Memory B cell (primary cell): Measurements from ENCODE around the gene ACKR2.
"Not testable (repeated sequence)": the region's sequence is repeated elsewhere in the genome, so short reads cannot be mapped to it uniquely, and the experiment has no call there.

Source experiments
- ATAC-seq: fragments of 150-1000 bp; cut with Tn5 transposase; 2 replicates; pipeline ENCODE4 v1.10.0; 2021; ENCODE audit warnings: low read depth, mild to moderate bottlenecking, moderate library complexity
- DNase-seq, 2 donors: peaks; one replicate each; pipeline ENCODE4 v3.0.0; 2022; ENCODE audit warnings: low spot score in 2 of 2
- H3K27ac Mint-ChIP-seq: one replicate; pipeline ENCODE4 v1.8.0; 2022; ENCODE audit warnings: mild to moderate bottlenecking, moderate library complexity, mixed read lengths
- H3K27me3 Mint-ChIP-seq: one replicate; pipeline ENCODE4 v1.8.0; 2022; ENCODE audit warnings: mixed read lengths
- H3K36me3 Mint-ChIP-seq: one replicate; pipeline ENCODE4 v1.8.0; 2022; ENCODE audit warnings: mild to moderate bottlenecking, mixed read lengths
- H3K4me1 Mint-ChIP-seq: one replicate; pipeline ENCODE4 v1.8.0; 2022; ENCODE audit warnings: mixed read lengths
- H3K4me3 Mint-ChIP-seq: one replicate; pipeline ENCODE4 v1.8.0; 2022; ENCODE audit warnings: mild to moderate bottlenecking, moderate library complexity, mixed read lengths
- H3K9me3 Mint-ChIP-seq: one replicate; pipeline ENCODE4 v1.8.0; 2022; ENCODE audit warnings: mixed read lengths

ACKR2 gene

DNA sequence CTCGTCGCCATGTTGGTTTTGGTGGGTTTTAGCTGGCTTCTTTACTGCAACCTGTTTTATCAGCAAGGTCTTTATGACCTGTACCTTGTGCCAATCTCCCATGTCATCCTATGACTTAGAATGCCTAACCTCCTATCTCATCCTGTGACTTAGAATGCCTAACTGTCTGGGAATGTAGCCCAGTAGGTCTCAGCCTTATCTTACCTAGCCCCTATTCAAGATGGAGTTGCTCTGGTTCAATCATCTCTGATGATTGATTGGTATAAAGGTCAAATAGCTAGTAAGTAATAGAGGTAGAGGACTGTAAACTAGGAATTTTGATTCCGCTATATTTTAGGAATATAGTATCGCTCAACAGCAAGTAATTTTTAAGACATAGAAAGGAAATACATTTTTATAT lies 1.3 kb upstream of the ACKR2 start:
- peaks cover 18% of the 10 kb centered on the region for H3K4me1 Mint-ChIP-seq
- DNase-seq (no peak), ATAC-seq (no peak)
- H3K4me3 Mint-ChIP-seq, result no peak overlapping the region
- H3K36me3 Mint-ChIP-seq, result no peaks in the 10 kb centered on the region
- H3K27me3 Mint-ChIP-seq, result peaks cover 1% of the 10 kb centered on the region
- no peaks in the 10 kb centered on the region for H3K9me3 Mint-ChIP-seq
- H3K27ac Mint-ChIP-seq, result no peak overlapping the region

DNA sequence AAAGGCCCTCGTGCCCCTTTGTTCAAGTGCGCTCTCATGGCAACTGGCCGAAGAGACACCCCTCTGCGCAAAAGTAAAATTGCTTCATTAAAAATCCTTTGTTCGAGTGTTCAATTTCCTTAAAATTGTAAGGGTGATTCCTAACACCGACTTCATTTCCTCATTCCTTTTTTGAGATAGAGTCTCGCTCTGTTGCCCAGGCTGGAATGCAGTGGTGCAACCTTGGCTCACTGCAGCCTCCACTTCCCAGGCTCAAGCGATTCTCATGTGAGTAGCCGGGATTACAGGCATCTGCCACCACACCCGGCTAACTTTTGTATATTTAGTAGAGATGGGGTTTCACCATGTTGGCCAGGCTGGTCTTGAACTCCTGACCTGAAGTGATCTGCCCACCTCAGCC lies 1.5 kb downstream of the ACKR2 start:
- not testable (repeated sequence) for H3K4me1 Mint-ChIP-seq, H3K4me3 Mint-ChIP-seq, H3K36me3 Mint-ChIP-seq, H3K27me3 Mint-ChIP-seq, ATAC-seq, DNase-seq, H3K9me3 Mint-ChIP-seq, H3K27ac Mint-ChIP-seq

DNA sequence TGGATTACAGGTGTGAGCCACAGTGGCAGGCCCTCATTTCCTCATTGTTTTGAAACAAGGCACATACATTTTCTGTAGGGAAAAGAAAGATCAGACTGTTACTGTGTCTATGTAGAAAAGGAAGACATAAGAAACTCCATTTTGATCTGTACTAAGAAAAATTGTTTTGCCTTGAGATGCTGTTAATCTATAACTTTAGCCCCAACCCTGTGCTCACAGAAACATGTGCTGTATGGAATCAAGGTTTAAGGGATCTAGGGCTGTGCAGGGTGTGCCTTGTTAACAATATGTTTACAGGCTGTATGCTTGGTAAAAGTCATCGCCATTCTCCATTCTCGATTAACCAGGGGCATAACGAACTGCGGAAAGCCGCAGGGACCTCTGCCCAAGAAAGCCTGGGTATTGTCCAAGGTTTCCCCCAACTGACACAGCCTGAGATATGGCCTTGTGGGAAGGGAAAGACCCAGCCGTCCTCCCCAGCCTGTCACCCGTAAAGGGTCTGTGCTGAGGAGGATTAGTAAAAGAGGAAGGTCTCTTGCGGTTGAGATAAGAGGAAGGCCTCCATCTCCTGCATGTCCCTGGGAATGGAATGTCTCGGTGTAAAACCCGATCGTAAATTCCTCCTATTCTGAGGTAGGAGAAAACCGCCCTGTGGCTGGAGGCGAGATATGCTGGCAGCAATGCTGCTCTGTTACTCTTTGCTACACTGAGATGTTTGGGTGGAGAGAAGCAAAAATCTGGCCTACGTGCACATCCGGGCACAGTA lies 2.1 kb downstream of the ACKR2 start:
- H3K36me3 Mint-ChIP-seq, H3K4me1 Mint-ChIP-seq, H3K9me3 Mint-ChIP-seq, H3K4me3 Mint-ChIP-seq, H3K27me3 Mint-ChIP-seq, H3K27ac Mint-ChIP-seq, DNase-seq, ATAC-seq: not testable (repeated sequence)

DNA sequence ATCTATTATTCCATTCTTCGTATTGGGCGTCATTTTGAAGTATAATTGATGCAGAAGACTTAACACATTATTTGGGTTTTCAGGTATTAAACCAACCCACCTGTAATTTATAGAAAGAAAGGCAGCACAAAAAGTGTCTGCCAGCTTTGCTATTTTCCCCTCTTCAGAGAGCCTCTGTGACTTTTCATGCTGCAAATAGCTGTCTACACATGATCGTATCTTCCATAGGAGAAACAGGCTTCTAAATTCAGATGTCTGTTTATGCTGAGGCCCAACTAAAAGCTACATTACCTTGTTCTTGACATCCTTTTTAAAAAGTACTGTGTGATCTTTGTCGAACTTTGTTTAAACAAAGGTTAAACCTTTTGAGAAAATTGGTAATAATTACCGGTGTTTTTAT lies 5.0 kb downstream of the ACKR2 start:
- H3K4me1 Mint-ChIP-seq, result peaks cover 2% of the 10 kb centered on the region
- DNase-seq (no peak), ATAC-seq (no peak)
- no peak overlapping the region for H3K27ac Mint-ChIP-seq
- no peaks in the 10 kb centered on the region for H3K36me3 Mint-ChIP-seq
- no peaks in the 10 kb centered on the region for H3K27me3 Mint-ChIP-seq
- H3K9me3 Mint-ChIP-seq, result no peaks in the 10 kb centered on the region
- H3K4me3 Mint-ChIP-seq, result no peak overlapping the region

DNA sequence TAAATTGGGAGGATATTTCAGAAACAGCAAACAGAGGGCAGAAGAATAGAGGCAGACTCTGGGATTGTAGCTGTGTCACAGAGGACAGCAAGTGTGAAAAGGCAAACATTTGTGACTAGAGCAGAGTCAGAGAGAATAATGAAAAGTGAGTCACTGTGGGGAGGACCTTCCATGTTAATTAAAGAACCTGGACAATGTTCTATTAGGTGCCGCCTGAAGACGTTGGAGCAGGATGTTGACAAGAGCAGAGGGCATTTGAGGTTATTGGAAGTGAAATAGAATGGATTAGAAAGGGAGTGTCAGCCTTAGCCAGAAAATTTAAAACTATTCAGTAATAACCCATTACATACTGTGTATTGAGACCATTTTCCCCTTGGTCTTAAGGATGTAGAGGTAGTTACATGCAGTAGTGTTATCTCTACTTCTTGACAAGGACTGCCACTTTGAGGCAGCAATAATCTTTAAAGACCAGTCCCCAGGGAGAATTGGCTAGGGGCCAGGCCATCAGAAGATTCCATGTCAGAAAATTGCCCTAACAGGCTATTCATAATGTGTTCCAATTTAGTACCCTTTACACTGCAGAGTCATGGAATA lies 5.8 kb downstream of the ACKR2 start:
- DNase-seq, result no peak
- Mint-ChIP-seq H3K9me3 (no peaks in the 10 kb centered on the region), H3K27me3 (no peaks in the 10 kb centered on the region), H3K4me3 (no peak overlapping the region), H3K4me1 (peaks cover 2% of the 10 kb centered on the region), H3K27ac (no peak overlapping the region), H3K36me3 (no peaks in the 10 kb centered on the region)
- ATAC-seq, result no peak

DNA sequence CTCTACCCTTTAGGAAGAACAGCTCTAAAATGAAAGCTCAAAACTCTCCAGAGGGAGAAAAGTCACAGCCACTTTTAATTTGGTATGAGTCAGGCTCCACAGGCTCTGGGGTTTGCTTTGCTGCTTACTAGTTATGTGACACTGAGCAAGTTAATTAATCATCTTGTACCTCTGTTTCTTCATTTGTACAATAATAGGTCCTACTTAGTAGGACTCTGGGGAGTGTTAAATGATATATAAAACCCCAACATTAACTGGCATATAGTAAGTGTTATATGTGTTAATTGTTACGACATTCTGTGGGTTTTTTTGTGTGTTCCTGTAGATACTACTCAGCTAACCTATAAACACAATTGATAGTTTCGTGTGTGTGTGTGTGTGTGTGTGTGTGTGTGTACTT lies 6.6 kb downstream of the ACKR2 start:
- Mint-ChIP-seq H3K27me3 (no peaks in the 10 kb centered on the region), H3K9me3 (no peaks in the 10 kb centered on the region), H3K36me3 (no peaks in the 10 kb centered on the region), H3K27ac (no peak overlapping the region), H3K4me1 (peaks cover 2% of the 10 kb centered on the region), H3K4me3 (no peak overlapping the region)
- ATAC-seq, result no peak
- no peak for DNase-seq

DNA sequence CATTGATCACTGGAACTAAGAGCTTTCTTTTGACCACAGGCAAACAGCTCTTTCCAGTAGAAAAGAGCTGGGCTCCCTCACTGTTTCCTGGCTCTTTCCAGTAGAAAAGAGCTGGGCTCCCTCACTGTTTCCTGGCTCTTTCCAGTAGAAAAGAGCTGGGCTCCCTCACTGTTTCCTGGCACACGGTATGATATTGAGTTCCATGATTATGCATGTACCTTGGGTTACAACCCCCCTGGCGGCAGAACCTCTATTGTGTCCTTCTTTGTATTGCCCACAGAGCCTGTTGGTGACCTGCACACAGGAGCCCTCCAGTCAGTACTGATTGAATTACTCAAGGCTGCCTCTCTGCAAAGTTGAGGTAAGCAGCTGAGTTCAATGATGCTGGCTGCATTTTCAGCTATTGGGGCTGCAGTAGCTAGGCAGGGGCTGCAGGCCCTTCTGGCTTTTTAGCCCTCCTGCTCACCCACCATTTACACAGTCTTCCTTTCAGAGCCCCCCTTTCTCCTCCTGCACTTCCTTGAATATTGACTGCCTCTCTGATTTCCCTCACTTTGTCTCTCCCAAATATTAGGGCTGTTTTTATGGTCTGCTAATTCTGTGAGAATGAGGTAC lies 10.2 kb downstream of the ACKR2 start:
- Mint-ChIP-seq H3K4me1 (no peaks in the 10 kb centered on the region), H3K36me3 (no peaks in the 10 kb centered on the region), H3K27me3 (peaks cover 2% of the 10 kb centered on the region), H3K9me3 (peaks cover 1% of the 10 kb centered on the region), H3K4me3 (no peak overlapping the region), H3K27ac (no peak overlapping the region)
- ATAC-seq, result no peak
- DNase-seq, result no peak

DNA sequence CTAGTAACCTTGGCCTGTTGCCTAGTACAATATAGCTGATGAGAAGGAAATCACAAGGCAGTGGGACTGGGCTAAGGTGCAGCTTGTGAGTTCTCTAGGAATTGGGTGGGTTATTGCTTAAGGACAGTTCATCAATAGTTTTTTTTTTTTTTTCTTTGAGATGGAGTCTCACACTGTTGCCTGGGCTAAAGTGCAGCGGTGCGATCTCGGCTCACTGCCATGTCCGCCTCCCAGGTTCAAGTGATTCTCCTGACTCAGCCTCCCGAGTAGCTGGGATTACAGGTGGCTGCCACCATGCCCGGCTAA lies 11.5 kb downstream of the ACKR2 start:
- Mint-ChIP-seq H3K4me3 (no peak overlapping the region), H3K9me3 (peaks cover 2% of the 10 kb centered on the region), H3K27me3 (peaks cover 5% of the 10 kb centered on the region), H3K4me1 (no peaks in the 10 kb centered on the region), H3K27ac (no peak overlapping the region), H3K36me3 (no peaks in the 10 kb centered on the region)
- DNase-seq (no peak), ATAC-seq (no peak)

DNA sequence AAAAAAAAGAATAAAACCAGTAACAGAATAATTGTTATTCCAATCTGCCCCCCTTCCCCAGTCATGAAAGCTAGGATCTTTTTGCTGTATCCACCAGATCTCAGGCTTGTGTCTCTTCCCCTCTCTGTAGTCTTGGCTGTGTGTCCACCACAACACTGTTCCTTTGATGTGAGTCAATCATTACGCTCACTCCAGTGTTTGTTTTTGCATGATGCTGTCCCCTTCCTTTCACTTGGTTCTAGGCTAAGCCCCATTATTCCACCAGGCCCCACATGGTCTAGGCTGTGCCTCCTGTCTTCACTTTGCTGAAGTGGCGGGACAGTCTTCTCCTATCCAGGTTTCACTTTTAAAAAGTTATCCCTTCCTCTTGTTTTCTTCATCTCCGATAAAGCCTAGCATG lies 13.6 kb downstream of the ACKR2 start:
- no peak for ATAC-seq
- H3K27ac Mint-ChIP-seq, result no peak overlapping the region
- H3K27me3 Mint-ChIP-seq, result peaks cover 8% of the 10 kb centered on the region
- H3K36me3 Mint-ChIP-seq, result no peaks in the 10 kb centered on the region
- H3K4me1 Mint-ChIP-seq, result no peaks in the 10 kb centered on the region
- H3K9me3 Mint-ChIP-seq, result peaks cover 2% of the 10 kb centered on the region
- no peak overlapping the region for H3K4me3 Mint-ChIP-seq
- no peak for DNase-seq

DNA sequence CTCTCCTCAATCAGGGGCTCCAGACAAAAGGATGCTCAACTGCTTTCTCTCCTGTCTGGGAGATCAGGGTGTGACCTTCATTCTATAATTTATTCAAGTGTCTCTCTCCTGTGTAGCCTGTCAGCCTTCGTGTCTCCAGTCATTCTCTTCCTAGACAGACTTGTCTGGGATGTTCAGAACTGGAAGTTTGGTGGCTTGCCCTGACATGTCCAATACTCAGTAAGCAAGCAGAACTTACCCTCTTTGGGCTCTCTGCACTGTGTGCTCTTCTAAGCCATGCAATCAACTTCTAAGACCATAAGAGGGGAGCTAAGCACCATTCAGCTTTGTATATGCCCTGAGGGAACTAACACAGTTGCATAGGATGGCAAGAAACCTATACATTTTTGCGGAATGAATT lies 14.1 kb downstream of the ACKR2 start:
- Mint-ChIP-seq H3K27me3 (peaks cover 8% of the 10 kb centered on the region), H3K4me1 (no peaks in the 10 kb centered on the region), H3K9me3 (peaks cover 2% of the 10 kb centered on the region), H3K27ac (no peak overlapping the region), H3K4me3 (no peak overlapping the region), H3K36me3 (no peaks in the 10 kb centered on the region)
- no peak for DNase-seq
- ATAC-seq, result no peak

DNA sequence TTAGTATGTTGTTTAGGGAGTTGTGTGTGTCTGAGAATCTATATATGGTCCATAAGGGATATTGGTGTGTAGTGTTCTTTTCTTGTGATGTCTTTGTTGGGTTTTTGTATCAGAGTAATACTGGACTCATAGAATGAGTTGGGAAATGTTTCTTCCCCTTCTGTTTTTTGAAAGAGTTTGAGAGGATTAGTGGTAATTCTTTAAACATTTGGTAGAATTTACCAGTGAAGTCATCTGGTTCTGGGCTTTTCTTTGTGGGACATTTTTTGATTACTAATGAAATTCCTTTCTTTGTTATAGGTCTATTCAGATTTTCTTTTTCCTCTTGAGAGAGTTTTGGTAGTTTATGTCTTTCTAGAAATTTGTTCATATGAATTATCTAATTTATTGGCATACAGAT lies 16.9 kb downstream of the ACKR2 start:
- ATAC-seq (no peak), DNase-seq (no peak)
- Mint-ChIP-seq H3K27ac (no peak overlapping the region), H3K9me3 (peaks cover 2% of the 10 kb centered on the region), H3K4me1 (no peaks in the 10 kb centered on the region), H3K4me3 (no peak overlapping the region), H3K27me3 (peaks cover 16% of the 10 kb centered on the region), H3K36me3 (no peaks in the 10 kb centered on the region)

DNA sequence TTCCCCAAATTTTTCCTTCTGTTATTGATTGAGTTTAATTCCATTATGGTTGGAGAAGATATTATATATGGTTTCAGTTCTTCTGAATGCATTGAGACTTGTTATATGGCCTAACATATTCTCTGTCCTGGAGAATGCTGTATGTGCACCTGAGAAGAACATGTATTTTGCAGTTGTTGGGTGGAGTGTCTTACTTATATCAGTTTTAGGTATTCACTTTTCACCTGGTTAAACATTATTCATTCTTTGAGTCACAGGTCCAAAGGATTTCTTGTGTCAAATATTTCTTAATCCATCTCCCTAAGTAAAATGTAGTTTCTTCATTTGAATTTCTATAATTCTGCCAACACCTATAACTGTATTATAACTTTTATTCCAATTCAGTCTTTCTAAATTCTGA lies 17.8 kb downstream of the ACKR2 start:
- ATAC-seq (no peak), DNase-seq (no peak)
- H3K9me3 Mint-ChIP-seq, result peaks cover 2% of the 10 kb centered on the region
- no peak overlapping the region for H3K27ac Mint-ChIP-seq
- H3K4me1 Mint-ChIP-seq, result no peaks in the 10 kb centered on the region
- H3K4me3 Mint-ChIP-seq, result no peak overlapping the region
- H3K36me3 Mint-ChIP-seq, result no peaks in the 10 kb centered on the region
- H3K27me3 Mint-ChIP-seq, result peaks cover 16% of the 10 kb centered on the region

DNA sequence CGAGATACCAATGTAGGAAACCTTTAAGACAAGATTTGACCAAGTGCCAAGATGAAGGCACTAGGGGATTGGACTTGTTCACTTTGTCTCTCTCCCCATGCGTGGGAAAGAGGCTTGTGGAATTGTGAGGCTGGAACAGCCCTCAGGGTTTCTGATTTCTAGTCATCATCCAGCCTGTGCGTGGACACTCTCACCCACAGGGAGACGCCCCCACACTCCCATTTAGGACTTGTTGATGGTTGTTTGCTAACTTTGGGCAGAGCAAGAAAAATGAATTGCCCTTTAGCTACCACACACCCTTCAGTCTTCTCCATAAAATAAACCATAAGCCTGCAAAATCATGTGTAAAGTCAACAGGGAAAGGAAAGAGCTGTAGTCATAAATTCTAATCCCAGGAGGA lies 18.4 kb downstream of the ACKR2 start:
- Mint-ChIP-seq H3K27ac (no peak overlapping the region), H3K4me1 (no peaks in the 10 kb centered on the region), H3K36me3 (no peaks in the 10 kb centered on the region), H3K9me3 (peaks cover 2% of the 10 kb centered on the region), H3K4me3 (no peak overlapping the region), H3K27me3 (peaks cover 16% of the 10 kb centered on the region)
- DNase-seq, result no peak
- ATAC-seq, result no peak

DNA sequence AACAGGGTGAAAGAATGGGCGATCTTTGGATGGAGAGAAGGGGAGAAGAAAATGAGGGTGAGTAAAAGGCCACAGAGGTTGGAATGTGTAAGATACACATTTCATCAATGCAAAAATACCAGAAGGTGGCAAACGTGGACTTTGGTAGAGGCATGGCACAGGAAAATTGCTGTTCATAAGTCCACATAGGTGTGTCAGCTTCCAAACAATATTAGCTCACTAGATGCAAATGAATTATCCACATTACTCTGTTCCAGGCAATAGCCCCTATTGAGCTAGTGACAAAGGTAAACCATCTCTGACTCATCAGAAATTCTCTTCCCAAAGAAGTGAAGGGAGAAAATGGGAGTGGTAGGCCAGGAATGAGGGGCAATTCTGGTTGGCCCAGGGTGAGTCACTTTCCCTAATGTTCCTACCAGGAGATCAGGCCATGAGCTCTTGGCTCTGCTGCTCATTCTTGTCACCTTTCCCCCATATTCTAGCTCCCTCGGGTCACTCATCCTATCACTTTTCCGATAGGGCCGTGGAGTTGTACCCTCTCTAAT lies 19.9 kb downstream of the ACKR2 start:
- Mint-ChIP-seq H3K27me3 (peaks cover 15% of the 10 kb centered on the region), H3K9me3 (peaks cover 2% of the 10 kb centered on the region), H3K27ac (no peak overlapping the region), H3K36me3 (no peaks in the 10 kb centered on the region), H3K4me3 (no peak overlapping the region), H3K4me1 (no peaks in the 10 kb centered on the region)
- ATAC-seq, result no peak
- DNase-seq, result no peak
